HFFc6 (cell line): ENCODE results near the gene FAF2. TPM values are rescaled to one million over a fixed set of nuclear protein-coding genes. Genes with fewer than 3 reads are reported as not detected.

Experiments
- DNase-seq: peaks from one replicate; pipeline ENCODE4 v3.0.0-alpha.2; 2018
- H3K27ac Mint-ChIP-seq: 2 replicates; pipeline ENCODE4 v1.8.0; 2020; ENCODE audit warnings: mild to moderate bottlenecking, mixed read lengths
- H3K27me3 Mint-ChIP-seq: 2 replicates; pipeline ENCODE4 v1.8.0; 2021; ENCODE audit warnings: mild to moderate bottlenecking, moderate library complexity, mixed read lengths; ENCODE audit not compliant: insufficient read depth
- H3K36me3 Mint-ChIP-seq: 2 replicates; pipeline ENCODE4 v1.8.0; 2021; ENCODE audit warnings: low read depth, mixed read lengths
- H3K4me1 Mint-ChIP-seq: 2 replicates; pipeline ENCODE4 v1.8.0; 2020; ENCODE audit warnings: low read depth, mixed read lengths
- H3K4me3 Mint-ChIP-seq: 2 replicates; pipeline ENCODE4 v1.8.0; 2020; ENCODE audit warnings: mild to moderate bottlenecking, moderate library complexity, mixed read lengths
- H3K9me3 Mint-ChIP-seq: 2 replicates; pipeline ENCODE4 v1.8.0; 2020; ENCODE audit warnings: mild to moderate bottlenecking, mixed read lengths
- CTCF ChIP-seq: fragments of 200-600 bp; sonication (generic); IDR thresholded peaks from 2 replicates; pipeline ENCODE4 v1.5.0; 2021; ENCODE audit warnings: antibody characterized with exemption, mild to moderate bottlenecking
- total RNA-seq, 6 experiments: library from RNA; stranded (reverse); fragmentation: NEBNext Ultra II Directional; extraction: Animal tissue kit (Norgen Biotek cat#: 25700); gene quantifications; 2 replicates in 1 of 6; 3 replicates in 5 of 6; pipeline ENCODE4 v1.2.3, GENCODE V29; 2021

FAF2 gene
- total RNA-seq, 6 experiments from 2014 or later, result 43.4 to 53.1 (median 49.3) TPM

DNA sequence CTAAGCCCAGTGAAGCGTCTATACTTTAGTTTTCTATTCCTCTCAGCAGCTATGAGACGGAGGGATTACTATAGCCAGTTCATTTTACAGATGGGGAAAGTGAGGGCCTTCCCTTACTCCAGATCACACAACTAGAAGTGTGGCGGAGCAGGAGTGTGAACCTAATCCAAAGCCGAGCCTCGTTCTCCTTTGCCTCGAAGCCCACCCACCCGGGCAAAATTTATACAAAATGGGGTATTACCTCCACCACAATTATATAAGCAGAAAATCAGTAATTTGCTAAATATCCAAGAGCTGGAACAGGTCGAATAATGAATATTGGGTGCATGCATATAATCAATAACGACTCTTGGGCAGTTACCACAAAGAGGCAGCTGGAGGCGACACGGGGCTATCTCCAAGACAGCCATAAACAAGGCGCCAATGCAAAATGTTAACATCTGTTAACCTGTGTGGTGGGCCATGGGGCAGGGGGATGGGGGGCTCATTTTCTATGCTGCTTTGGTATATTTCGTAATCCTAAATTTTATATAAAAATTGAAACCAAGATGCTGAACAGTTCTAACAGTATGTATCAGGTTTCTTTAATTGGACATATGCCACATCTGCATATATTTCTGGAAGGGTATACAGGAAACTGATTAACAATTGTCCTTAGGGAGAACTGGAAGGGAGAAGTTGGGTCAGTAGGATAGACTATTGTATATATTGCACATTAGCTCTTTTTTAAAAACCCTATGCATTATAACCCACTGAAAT is 90.2 kb downstream of the FAF2 start:
- no peaks in the 10 kb centered on the region for H3K9me3 Mint-ChIP-seq
- H3K36me3 Mint-ChIP-seq, result no peaks in the 10 kb centered on the region
- DNase-seq, result no peak
- H3K4me1 Mint-ChIP-seq, result peaks cover 49% of the 10 kb centered on the region
- H3K27me3 Mint-ChIP-seq, result peaks cover 8% of the 10 kb centered on the region
- no peak for TF ChIP-seq CTCF
- peak overlapping the region; percentile 98 for H3K27ac Mint-ChIP-seq
- H3K4me3 Mint-ChIP-seq, result peak overlapping the region; percentile 95

DNA sequence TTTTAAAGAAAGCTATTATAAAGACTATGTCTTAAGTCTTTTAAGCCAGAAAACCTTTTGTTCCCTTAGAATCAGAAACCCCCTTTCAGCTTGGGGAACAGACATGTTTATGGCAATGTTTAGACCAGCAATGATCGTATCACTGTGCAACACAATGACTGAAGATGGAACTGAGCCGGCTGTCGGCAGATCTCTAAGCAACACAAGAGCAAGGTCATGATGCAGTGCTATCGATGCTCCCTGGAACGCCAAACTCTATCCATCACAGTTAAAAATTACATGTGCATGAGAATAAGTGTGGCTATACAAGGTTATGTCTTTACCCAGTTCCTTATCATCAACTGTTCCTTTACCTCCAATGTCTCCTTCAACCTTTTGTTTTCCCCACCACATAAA is 90.8 kb downstream of the FAF2 start:
- no peak for TF ChIP-seq CTCF
- H3K9me3 Mint-ChIP-seq, result no peaks in the 10 kb centered on the region
- no peak overlapping the region for H3K4me3 Mint-ChIP-seq
- no peak overlapping the region for H3K27ac Mint-ChIP-seq
- DNase-seq, result no peak
- peaks cover 43% of the 10 kb centered on the region for H3K4me1 Mint-ChIP-seq
- peaks cover 8% of the 10 kb centered on the region for H3K27me3 Mint-ChIP-seq
- H3K36me3 Mint-ChIP-seq, result no peaks in the 10 kb centered on the region

DNA sequence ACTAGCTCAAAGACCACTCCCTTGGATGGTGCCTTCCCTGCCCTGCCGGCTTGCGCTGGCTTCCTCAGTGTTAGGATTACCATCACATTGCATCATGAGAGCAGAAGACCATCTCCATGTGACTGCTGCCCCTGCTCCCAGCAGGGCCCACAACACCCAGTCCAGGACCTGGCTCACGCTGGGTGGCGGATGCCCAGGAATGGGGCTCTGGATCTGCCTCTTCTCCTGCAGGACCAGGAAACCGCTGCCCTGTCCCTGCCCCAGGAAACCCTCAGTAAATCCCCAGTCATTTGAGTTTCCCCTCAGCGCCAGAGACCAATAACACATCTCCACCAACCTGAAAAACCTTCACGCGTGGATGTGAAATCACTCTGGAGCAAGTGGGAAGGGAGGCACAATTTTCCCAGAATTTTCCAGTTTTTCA is 92.3 kb downstream of the FAF2 start:
- Mint-ChIP-seq H3K4me1 (peaks cover 28% of the 10 kb centered on the region), H3K27me3 (peaks cover 8% of the 10 kb centered on the region), H3K4me3 (no peak overlapping the region), H3K36me3 (no peaks in the 10 kb centered on the region), H3K9me3 (no peaks in the 10 kb centered on the region), H3K27ac (no peak overlapping the region)
- DNase-seq, result no peak
- no peak for TF ChIP-seq CTCF

DNA sequence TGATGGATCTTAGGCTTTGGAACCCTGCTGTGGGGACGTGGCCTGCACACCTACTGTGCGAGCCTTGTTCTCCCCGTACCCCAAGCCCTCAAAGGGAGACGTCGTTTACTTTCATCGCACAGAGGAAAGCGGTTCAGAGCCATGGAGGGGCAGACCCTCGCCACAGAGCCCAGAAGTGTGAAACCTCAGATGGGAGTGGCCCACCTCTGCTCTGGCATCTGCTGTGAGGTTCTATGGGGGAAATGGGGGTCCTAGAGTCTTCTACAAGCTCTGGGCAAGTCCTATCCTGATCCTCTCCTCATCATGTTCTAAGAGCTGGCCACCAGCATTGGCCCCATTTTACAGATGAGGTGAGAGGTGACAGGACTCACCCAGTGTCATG is 92.8 kb downstream of the FAF2 start:
- H3K36me3 Mint-ChIP-seq, result no peaks in the 10 kb centered on the region
- peaks cover 8% of the 10 kb centered on the region for H3K27me3 Mint-ChIP-seq
- TF ChIP-seq CTCF, result no peak
- H3K4me3 Mint-ChIP-seq, result no peak overlapping the region
- H3K27ac Mint-ChIP-seq, result no peak overlapping the region
- H3K4me1 Mint-ChIP-seq, result peaks cover 23% of the 10 kb centered on the region
- no peak for DNase-seq
- H3K9me3 Mint-ChIP-seq, result no peaks in the 10 kb centered on the region

- DNase-seq, result no peak
- Mint-ChIP-seq H3K9me3 (no peaks in the 10 kb centered on the region), H3K4me3 (peak overlapping the region; percentile 57), H3K27me3 (peaks cover 8% of the 10 kb centered on the region), H3K36me3 (no peaks in the 10 kb centered on the region), H3K4me1 (peaks cover 21% of the 10 kb centered on the region), H3K27ac (no peak overlapping the region; the same call in 1 of the 2 replicates)
- no peak for TF ChIP-seq CTCF
Observed at GRCh38 chr5:176541338-176542134, 93.4 kb downstream of the FAF2 start.
